GM21526 (cell line): ENCODE data around the gene TRAPPC5.

Source experiments
- ATAC-seq: cut with Tn5 transposase; IDR thresholded peaks from one replicate; pipeline ENCODE4 v1.9.1; 2021; ENCODE audit warnings: moderate library complexity; ENCODE audit not compliant: unreplicated experiment, low FRiP score

Gene TRAPPC5

DNA sequence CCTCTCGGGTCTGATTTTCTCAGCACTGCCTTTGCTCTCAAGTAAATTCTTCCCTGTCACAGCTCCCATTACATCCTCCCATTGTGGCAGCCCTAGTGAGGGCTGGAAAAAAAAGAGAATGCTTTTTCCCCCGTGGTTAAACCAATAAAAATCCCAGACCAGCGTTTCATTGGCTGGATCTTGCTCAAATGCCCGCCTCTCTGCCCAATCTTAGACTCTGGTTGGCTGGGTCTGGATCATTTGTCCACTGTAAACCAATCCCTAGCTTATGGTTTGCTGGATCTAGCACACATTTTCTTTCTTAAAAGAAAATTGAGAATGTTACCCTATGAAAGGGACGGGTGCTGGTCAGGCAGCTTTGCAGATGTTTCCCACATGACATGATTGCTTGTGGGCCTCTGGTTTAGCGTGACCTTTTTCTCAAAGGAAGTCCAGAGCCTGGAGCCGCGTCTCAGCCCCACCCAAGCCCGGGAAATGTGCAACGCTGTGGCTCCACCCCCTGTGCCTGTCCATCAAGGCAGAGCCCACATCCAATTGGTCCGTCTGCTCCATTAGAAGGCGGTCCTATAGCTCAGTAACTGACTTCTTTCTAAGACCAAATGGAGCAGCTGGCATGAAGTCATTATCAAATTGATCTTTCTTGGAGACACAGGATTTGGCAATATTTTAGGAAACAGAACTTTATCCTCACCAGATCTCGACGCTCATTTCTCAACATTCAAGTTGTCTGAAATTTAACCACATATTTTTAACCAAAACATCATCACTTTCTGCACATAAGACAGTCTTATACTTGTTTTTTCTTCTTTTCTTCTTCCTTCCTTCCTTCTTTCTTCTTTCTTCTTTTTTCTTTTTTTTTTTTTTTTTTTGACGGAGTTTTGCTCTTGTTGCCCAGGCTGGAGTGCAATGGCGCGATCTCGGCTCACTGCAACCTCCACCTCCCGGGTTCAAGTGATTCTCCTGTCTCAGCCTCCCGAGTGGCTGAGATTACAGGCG lies 6.3 kb upstream of the TRAPPC5 start:
- no peak for ATAC-seq

DNA sequence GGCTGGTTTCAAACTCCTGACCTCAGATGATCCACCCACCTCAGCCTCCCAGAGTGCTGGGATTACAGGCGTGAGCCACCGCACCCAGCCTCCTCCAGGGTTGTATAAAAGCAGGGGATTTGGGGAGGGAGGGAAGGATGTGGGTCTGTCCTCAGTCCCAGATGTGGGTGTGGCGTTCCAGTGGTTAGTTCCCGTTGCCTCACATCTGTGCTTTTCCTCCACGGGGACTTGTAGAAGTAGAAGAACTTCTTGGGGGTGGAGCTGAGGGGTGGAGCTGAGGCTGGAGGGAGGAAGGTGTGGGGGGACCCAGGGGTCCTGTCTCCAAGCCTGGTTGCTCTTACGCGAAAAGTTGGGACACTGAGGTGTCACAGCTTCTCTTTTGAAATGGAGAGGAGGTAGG lies 4.3 kb upstream of the TRAPPC5 start:
- no peak for ATAC-seq

DNA sequence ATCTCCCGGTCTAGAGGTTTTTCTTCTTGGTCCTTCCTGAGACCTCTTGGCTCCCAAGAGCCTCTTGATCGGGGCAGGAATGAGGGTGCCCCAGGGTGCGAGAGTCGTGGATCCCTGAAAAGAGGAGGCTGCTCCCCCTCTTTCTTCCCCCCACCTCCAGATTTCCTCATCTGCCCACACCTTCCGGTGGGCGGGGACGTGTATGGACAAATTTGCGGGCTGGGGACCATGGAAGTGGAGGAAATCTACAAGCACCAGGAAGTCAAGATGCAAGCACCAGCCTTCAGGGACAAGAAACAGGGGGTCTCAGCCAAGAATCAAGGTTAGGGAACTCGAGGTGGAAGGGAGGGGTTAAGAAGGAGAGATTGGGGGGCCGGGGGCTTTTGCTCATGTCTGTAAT lies 3.8 kb upstream of the TRAPPC5 start, which contains the start of gene MCEMP1:
MCEMP1 (plus strand) TSS at position 237 of the 400 bp plus-strand sequence; CDS start at position 268, 31 bp downstream.
- no peak for ATAC-seq

DNA sequence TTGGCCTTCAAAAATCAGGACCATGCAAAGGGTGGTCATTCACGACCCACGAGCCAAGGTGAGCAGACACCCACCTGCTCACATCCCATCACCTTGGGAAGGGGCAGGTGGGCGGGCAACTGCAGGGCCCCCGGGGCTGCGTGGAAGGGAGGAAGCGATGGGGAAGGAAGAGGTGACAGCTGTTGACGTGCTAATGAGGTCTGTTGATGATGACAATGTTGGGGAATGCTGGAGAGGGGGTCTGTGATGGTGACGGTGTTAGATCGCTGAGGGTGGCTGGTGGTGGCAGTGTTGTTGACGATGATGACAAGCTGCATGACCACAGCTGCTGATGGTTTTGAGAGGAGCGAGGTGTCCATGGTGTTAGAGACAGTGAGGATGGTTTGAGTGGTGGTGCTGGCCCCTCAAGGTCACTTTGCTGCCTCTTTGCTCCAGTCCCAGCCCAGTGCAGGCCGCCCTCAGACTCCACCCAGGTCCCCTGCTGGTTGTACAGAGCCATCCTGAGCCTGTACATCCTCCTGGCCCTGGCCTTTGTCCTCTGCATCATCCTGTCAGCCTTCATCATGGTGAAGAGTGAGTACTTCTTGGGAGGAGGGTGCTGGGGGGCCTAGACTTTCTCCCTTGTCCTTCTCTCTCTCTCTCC lies 2.8 kb upstream of the TRAPPC5 start:
- no peak for ATAC-seq

DNA sequence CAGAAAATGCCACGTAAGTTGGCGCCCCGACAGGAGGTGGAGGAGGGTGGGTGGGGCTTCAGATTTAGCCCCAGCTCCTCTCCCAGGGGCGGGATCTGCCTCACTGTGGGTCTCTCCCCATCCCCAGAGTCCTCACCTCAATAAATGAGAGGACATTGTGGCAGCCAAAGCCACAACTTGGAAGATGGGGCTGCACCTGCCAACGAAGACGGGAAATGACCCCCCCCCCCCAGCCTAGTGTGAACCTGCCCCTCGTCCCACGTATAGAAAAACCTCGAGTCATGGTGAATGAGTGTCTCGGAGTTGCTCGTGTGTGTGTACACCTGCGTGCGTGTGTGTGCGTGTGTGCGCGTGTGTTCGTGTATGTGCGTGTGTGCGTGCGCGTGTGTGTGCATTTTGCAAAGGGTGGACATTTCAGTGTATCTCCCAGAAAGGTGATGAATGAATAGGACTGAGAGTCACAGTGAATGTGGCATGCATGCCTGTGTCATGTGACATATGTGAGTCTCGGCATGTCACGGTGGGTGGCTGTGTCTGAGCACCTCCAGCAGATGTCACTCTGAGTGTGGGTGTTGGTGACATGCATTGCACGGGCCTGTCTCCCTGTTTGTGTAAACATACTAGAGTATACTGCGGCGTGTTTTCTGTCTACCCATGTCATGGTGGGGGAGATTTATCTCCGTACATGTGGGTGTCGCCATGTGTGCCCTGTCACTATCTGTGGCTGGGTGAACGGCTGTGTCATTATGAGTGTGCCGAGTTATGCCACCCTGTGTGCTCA lies 1.5 kb upstream of the TRAPPC5 start:
- no peak for ATAC-seq

DNA sequence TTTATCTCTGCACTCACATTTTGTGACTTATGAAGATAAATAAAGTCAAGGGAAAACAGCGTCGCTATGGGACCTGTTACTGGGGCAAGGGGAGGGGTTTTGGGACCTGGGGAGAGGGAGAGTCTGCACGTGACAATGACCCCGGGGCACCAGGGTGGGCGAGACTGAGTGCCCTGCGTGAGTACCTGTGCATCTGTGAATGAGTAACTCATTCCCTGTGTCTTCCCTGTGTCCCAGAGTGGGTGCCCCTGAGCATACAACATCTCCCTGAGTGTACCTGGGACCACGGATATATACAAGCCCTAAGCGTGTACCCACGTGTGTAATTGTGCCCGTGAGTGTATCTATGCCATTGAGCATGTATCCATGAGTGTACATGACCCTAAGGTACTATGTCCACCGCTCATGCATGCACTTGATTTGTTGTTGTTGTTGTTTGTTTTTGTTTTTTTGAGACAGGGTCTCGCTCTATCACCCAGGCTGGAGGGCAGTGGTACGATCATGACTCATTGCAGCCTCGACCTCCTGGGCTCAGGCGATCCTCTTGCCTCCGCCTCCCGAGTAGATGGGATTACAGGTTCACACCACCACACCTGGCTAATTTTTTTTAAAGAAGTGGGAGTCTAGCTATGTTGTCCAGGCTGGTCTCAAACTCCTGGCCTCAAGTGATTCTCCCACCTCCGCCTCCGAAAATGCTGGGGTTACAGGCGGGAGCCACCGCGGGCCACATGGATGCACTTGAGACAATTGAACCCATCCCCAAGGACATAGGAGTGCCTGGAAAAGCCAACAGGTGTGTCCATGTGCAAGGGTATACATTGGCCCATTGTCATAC lies 645 bp upstream of the TRAPPC5 start:
- no peak for ATAC-seq

DNA sequence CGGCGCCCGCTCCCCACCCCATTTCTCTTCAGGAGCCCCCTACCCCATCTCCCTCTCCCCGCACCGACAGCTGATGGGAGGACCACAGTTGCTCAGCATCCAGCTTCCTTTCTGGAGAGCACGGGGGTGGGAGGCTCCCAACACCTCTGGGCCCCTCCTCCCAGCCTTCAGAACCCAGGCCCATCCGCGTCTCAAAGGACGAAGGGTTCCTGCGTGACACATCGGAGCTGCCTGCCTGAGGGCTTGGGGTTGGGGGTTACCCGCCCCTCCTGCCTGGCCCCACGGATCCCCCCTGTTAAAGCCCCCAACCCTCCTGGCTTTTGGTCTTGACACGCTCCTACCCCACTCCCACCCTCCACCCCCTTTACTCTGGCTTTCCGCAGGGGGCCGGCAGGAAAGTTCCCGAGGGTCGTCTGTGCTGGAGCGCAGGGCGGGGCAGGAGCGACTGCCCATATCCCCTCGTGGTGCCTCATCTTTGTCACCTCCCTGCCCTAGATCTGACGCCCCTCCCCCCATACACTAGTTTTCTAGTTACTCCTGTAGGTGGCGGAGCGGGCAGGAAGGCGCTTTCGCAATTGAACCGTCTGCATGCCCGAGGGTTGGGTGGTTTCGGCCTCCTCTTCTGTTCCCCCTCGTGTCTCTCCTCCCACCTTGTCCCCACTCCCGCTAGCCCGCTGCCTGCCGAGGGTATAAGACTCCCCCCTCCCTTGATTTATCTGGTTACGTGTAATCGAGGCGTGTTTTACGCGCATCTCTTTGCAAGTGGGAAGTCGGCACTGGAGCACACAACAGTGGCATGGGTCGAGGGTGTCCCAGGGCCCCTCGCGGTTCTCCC lies 924 bp downstream of the TRAPPC5 start:
- ATAC-seq = no peak

DNA sequence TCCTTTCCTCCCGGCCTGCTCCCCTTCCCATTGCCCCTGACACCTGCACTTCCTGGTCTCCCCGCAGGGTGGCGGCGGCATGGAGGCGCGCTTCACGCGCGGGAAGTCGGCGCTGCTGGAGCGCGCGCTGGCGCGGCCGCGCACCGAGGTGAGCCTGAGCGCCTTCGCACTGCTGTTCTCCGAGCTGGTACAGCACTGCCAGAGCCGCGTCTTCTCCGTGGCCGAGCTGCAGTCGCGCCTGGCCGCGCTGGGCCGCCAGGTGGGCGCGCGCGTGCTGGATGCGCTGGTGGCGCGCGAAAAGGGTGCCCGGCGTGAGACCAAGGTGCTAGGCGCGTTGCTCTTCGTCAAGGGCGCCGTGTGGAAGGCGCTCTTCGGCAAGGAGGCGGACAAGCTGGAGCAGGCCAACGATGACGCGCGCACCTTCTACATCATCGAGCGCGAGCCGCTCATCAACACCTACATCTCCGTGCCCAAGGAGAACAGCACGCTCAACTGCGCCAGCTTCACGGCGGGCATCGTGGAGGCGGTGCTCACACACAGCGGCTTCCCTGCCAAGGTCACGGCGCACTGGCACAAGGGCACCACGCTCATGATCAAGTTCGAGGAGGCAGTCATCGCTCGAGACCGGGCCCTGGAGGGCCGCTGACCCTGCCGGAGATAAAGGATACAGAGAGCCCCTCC lies 1.7 kb downstream of the TRAPPC5 start:
- no peak for ATAC-seq

DNA sequence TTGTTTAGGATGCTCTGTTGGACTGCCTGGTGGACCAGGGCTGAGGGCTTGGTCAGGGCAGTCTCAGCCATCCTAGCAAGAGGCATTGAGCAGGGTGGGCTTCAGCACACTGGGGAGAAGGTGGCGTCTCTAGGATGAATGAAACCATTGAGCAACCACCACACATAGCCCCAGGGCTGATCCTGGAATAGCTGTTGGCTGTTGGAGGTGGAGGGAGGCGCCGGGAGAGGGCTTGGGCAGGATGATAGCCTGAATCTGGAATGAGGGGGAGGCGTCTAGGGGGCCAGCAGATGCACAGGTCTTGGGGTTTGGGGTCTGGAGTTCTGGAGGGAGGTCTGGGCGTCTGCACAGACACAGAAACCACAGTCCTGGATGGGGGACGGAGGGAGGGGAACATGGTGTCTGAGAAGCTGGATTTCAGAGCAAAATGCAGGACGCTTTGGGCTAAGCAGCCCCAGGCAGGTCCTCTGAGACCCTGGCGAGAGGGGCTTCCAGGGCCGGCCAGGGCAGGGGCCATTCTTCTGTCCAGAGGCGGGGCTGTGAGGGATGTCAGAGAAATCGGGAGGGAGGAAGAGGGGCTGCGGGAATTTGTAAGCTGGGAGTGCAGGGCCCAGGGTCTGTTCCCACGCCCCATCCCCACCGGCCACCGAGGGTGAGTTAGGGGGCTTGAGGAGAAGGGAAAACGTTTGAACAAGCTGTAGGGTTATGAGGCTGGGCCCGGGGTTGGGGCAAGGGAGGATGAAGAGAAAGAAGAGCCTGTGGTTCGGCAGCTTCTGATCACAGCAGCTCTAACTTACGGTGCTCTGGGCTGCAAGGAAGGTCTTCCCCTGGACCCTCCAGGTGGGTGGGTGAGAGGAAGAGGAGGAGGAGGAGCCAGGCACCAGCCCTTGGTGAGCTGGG lies 5.2 kb downstream of the TRAPPC5 start:
- ATAC-seq = no peak

DNA sequence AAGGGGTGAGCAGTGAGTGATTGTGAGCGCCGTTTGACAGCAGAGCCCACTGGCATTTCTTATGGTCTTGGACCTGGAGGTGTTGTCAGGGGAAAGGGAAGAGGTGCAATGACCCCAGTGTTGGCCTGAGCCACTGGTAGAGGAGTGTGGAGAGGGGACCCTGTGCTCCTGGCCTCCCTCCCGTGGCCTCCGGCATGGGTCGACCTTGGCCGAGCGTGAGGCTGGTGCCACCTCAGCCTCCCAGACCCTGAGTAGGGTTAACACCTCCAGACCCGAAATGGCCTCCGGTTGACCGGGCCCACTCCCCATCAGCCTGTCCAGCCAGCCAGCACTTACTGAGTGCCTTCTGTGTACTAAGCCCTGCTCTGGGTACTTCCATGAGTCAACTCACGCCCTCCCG lies 6.5 kb downstream of the TRAPPC5 start:
- no peak for ATAC-seq

DNA sequence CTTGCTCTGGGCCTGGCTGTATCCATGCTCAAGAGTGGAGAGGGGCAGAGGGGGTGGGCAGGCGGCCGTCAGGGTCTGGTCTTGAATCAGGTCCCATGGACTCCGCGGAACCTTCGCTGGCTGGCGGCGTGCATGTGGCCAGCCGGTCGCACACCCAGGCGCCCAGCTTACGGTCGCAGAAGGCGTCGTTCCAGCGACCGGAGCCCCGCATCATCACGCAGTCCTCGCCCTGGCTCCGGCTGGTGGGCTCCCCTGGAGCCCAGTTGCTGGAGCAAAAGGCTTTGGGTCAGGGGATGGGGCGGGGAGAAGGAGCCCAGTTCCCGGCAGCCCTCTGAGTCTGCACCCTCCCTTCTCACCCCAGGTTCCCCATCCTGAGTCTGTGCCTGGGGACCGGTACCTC lies 8.5 kb downstream of the TRAPPC5 start:
- no peak for ATAC-seq

DNA sequence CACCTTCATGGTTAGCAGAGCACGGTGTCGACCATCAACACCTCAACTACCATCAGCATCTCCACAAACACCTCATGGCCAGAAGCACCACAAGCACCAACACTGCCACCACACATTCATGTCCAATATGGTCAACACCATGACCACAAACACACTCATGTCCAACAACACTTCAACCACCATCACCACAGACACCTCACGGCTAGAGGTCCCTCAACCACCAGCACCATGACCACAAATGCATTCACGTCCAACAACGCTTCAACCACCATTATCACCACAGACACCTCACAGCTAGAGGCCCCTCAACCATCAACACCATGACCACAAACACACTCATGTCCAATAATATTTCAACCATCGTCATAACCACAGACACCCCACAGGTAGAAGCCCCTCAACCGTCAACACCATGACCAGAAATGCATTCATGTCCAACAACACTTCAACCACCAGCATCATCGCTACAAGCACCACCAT lies 10.2 kb downstream of the TRAPPC5 start:
- no peak for ATAC-seq

DNA sequence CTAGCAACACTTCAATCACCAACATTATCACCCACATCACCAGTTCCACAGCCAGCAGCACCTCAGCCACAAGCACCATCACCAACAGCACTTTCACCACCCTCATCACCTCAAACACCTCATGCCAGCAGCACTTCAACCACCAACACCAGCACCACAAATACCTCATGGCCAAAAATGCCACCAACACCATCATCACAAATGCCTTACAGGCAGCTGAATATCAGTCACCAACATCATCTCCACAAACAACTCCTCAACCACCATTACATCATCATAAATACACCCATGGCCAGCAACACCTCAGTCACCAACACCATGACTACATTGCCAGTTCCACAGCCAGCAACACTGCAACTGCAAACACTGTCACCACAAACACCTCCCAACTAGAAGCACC lies 10.9 kb downstream of the TRAPPC5 start:
- ATAC-seq = no peak

DNA sequence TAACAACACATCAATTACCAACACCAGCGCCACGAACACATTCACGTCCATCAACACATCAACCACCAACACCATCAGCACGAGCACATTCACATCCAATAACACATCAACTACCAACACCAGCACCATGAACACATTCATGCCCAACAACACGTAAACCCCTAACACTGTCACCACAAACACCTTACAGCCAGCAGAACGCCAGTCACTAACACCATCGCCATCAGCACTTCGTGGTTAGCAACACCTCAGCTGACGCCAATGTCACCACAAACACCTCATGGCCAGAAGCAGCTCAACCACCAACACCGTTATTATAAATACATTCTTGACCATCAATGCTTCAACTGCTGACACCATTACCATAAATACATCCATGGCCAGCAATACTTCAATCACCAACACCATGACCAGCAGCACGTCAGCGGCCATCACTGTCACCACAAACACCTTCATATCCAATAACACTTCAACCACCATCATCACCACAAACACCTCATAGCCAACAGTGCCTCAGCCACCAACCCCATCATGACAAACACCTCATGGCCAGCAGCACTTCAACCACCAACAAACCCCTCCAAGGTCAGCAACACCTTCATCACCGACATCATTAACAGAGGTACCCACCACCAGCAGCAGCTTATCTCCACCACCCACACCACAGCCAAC lies 11.9 kb downstream of the TRAPPC5 start:
- ATAC-seq = no peak

DNA sequence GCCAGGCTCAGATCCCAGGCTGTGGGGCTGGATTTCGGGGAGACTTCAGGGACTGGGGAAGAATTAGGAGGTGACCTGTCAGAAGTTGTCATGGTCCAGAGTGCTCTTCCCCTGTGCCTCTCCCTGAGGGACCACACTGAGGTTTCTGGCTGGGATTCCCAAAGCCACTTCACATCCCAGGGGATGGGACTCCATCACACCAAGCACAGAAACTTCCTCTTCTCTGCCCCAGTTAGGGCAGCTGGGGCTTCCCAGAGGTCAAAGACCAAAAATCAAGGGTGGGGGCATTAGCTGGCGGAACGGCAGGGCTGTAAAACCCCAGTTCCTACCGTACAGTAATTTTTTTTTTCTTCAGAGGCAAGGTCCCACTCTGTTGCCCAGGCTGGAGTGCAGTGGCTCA lies 13.9 kb downstream of the TRAPPC5 start:
- no peak for ATAC-seq

DNA sequence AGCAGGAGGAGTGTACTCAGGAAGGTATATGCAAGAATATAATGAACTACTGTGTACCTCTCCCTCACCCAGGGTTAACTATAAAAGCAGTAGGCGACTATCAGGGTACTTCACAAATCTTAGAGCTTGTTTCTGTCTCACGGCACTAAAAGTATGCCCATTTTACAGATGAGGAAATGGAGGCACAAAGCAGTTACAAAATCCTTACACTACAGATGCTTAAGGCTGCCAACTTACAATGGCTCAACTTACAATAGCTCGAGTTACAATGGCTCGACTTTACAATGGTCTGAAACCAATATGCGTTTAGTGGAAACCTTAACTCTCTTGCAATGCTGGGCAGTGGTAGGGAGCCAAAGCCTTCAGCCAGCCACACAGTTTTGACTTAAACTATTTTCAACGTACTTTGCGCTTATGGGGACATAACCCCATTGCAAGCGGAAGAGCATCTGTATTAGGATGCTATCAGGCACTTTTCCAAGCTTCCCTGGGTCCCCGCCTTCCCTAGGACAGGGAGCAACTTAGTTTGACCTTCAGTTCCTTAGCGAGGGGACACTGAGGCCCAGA lies 17.2 kb downstream of the TRAPPC5 start:
- ATAC-seq = no peak

DNA sequence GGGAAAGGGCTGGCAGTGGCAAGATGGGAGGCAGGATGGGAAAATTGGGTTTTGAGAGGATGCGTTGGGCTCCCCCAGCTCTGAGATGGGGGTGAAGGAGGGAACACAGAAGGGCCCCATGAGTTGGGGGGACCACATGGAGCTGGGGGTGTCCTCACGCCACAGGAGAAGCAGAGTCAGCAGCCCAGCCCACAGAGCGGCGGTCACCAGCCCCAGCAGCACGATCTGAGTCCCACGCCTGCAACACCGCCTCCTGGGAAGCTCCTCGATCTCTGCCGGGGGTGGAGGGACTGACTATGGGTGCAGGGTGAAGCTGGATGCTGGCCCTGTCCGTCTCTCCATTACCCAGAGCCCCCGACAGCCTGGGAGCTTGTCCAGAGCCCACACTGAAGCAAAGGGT lies 17.9 kb downstream of the TRAPPC5 start:
- ATAC-seq = no peak
